ENCODE measurements around the gene INS. TPM values are rescaled to one million over a fixed set of nuclear protein-coding genes. Genes with fewer than 3 reads are reported as not detected.

The INS gene
- total and polyA plus RNA-seq, 2 of the 13 experiments (the other 11 are each of a cell fraction or from before 2014, with no cell fraction given) = not detected

DNA sequence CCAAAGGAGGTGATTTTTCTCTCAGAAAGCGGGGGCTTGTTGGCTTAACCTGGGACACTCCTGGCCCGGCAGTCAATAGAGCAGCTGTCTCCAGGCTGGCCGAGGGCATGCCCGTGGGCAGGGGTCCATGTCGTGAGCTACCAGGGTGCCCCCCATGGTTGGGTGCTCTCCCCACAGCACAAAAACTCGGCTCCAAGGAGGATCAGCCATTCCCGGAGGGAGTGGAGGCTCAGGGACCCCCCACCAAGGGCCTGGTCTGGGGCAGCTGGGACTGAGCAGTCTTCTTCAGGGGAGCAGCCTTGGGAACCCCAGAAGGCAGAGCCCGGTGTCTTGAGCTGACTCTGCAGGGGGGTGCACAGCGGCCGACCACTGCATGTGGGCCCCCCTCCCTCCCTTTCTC is 31.4 kb upstream of the INS start:
- H3K27me3 ChIP-seq (ENCODE audit: control insufficient read depth in 1 of 2, insufficient read depth in 2 of 2, low read length in 2 of 2) = peaks cover 12 to 52% of the 10 kb centered on the region in 2 experiments
- no peak overlapping the region for H3K4me3 ChIP-seq (replicated peaks in 1 of 3; ENCODE audit: insufficient read depth in 1 of 3, low read depth in 2 of 3, low read length in 3 of 3)
- no peaks in the 10 kb centered on the region for H3K79me2 ChIP-seq (ENCODE audit: insufficient read depth, low read length)
- FAIRE-seq (no peak), ATAC-seq (no peak), DNase-seq (ENCODE audit: low spot score) (no peak)
- CTCF ChIA-PET (ENCODE audit: low intra/inter-chr PET ratio, low total read pairs) = no interaction called here
- H4K20me1 ChIP-seq (ENCODE audit: insufficient read depth, low read length) = no peaks in the 10 kb centered on the region
- H3K4me2 ChIP-seq (ENCODE audit: low read depth, low read length) = no peak overlapping the region
- intact Hi-C loops (cut with micrococcal nuclease; ENCODE audit: unreplicated experiment) (no loop called here), in situ Hi-C loops (cut with HindIII; ENCODE audit: extremely low pct_ligation_motif_present, low pct_unique_long_range_greater_than_20kb) (loop anchor here (10.0 kb wide), 1 partner anchor 332 kb away; no protein-coding TSS in a partner anchor)
- WGBS (ENCODE audit: low lambda C conversion rate) = no CpG with 5 or more reads among the region's 10 CpGs
- BruUV-seq (replicated peaks) = no TSS peak
- POLR2A ChIA-PET = no interaction called here
- no peaks in the 10 kb centered on the region for H3K9me3 ChIP-seq (ENCODE audit: low read length)
- no peak for TF ChIP-seq ZNF770 (CRISPR knock-in tag; IDR thresholded peaks at IDR 0.05)
- TF ChIP-seq SIN3B (IDR thresholded peaks at IDR 0.05; ENCODE audit: low read length) = no peak
- TF ChIP-seq JUN (CRISPR knock-in tag; IDR thresholded peaks at IDR 0.05) = no peak
- no peak for TF ChIP-seq MIER2 (CRISPR knock-in tag; IDR thresholded peaks at IDR 0.05)
- TF ChIP-seq ZNF138 (CRISPR knock-in tag; IDR thresholded peaks at IDR 0.05; ENCODE audit: low read depth) = no peak
- no peak for TF ChIP-seq ZNF460 (CRISPR knock-in tag; IDR thresholded peaks at IDR 0.05; ENCODE audit: borderline replicate concordance)
- H3K4me1 ChIP-seq (ENCODE audit: insufficient read depth, low read length) = peaks cover 16% of the 10 kb centered on the region
- no peak overlapping the region for H2AFZ ChIP-seq (ENCODE audit: low read length)
- no peak overlapping the region for H3K9ac ChIP-seq (ENCODE audit: insufficient read depth, low read depth, low read length)
- no peaks in the 10 kb centered on the region for H3K36me3 ChIP-seq (replicated peaks in 1 of 2; ENCODE audit: control insufficient read depth in 1 of 2, insufficient read depth in 2 of 2, low read length in 2 of 2)
- H3K27ac ChIP-seq (ENCODE audit: extremely low read length, insufficient read depth, low read length) = no peak overlapping the region

GRCh38 chr11:2191883-2192282 is 30.9 kb upstream of the INS start:
- in situ Hi-C loops (cut with HindIII; ENCODE audit: extremely low pct_ligation_motif_present, low pct_unique_long_range_greater_than_20kb) = loop anchor here (10.0 kb wide), 1 partner anchor 333 kb away; no protein-coding TSS in a partner anchor
- no peak overlapping the region for H2AFZ ChIP-seq (ENCODE audit: low read length)
- FAIRE-seq (no peak), DNase-seq (ENCODE audit: low spot score) (no peak), ATAC-seq (no peak)
- no peak overlapping the region for H3K4me2 ChIP-seq (ENCODE audit: low read depth, low read length)
- peaks cover 12 to 52% of the 10 kb centered on the region in 2 experiments for H3K27me3 ChIP-seq (ENCODE audit: control insufficient read depth in 1 of 2, insufficient read depth in 2 of 2, low read length in 2 of 2)
- BruUV-seq (replicated peaks) = no TSS peak
- no peaks in the 10 kb centered on the region for H3K36me3 ChIP-seq (replicated peaks in 1 of 2; ENCODE audit: control insufficient read depth in 1 of 2, insufficient read depth in 2 of 2, low read length in 2 of 2)
- H4K20me1 ChIP-seq (ENCODE audit: insufficient read depth, low read length) = no peaks in the 10 kb centered on the region
- no peak overlapping the region for H3K4me3 ChIP-seq (replicated peaks in 1 of 3; ENCODE audit: insufficient read depth in 1 of 3, low read depth in 2 of 3, low read length in 3 of 3)
- H3K9me3 ChIP-seq (ENCODE audit: low read length) = no peaks in the 10 kb centered on the region
- intact Hi-C loops (cut with micrococcal nuclease; ENCODE audit: unreplicated experiment) = no loop called here
- H3K4me1 ChIP-seq (ENCODE audit: insufficient read depth, low read length) = peaks cover 15% of the 10 kb centered on the region
- no peak for TF ChIP-seq ZNF720 (CRISPR knock-in tag; IDR thresholded peaks at IDR 0.05)
- WGBS (ENCODE audit: low lambda C conversion rate) = 0% methylated on average over 3 of the region's 7 CpGs
- no peak overlapping the region for H3K9ac ChIP-seq (ENCODE audit: insufficient read depth, low read depth, low read length)
- H3K79me2 ChIP-seq (ENCODE audit: insufficient read depth, low read length) = no peaks in the 10 kb centered on the region
- ChIA-PET POLR2A (no interaction called here), CTCF (ENCODE audit: low intra/inter-chr PET ratio, low total read pairs) (no interaction called here)
- H3K27ac ChIP-seq (ENCODE audit: extremely low read length, insufficient read depth, low read length) = no peak overlapping the region

Data from HepG2 (cell line).